Neuronal stem cell (in vitro differentiated cells): ENCODE results near the gene SBNO2.

ENCODE experiments used
- DNase-seq: peaks from one replicate; pipeline ENCODE4 v3.0.0-alpha.2; 2013; ENCODE audit warnings: low spot score
- H2AFZ ChIP-seq: one replicate; pipeline ENCODE4 v1.6.1; 2013; ENCODE audit warnings: mild to moderate bottlenecking, low read length, inconsistent platforms
- H2AK5ac ChIP-seq: 2 replicates; pipeline ENCODE4 v1.6.1; 2013; ENCODE audit warnings: low read depth, mild to moderate bottlenecking, inconsistent platforms, low read length, moderate library complexity, mixed read lengths
- H2BK120ac ChIP-seq: 2 replicates; pipeline ENCODE4 v1.6.1; 2013; ENCODE audit warnings: low read depth, mild to moderate bottlenecking, inconsistent platforms, low read length, moderate library complexity, mixed read lengths
- H2BK12ac ChIP-seq: one replicate; pipeline ENCODE4 v1.6.1; 2013; ENCODE audit warnings: low read length, inconsistent platforms
- H2BK15ac ChIP-seq: 2 replicates; pipeline ENCODE4 v1.6.1; 2013; ENCODE audit warnings: mild to moderate bottlenecking, low read length, inconsistent platforms, mixed read lengths
- H2BK5ac ChIP-seq: one replicate; pipeline ENCODE4 v1.6.1; 2013; ENCODE audit warnings: inconsistent platforms, mild to moderate bottlenecking, low read length, moderate library complexity
- H3K14ac ChIP-seq: one replicate; pipeline ENCODE4 v1.6.1; 2013; ENCODE audit warnings: low read length, inconsistent platforms
- H3K18ac ChIP-seq: 2 replicates; pipeline ENCODE4 v1.6.1; 2013; ENCODE audit warnings: low read length, inconsistent platforms
- H3K23ac ChIP-seq: 2 replicates; pipeline ENCODE4 v1.6.1; 2013; ENCODE audit warnings: low read depth, mild to moderate bottlenecking, mixed read lengths, low read length, inconsistent platforms; ENCODE audit not compliant: poor library complexity
- H3K27ac ChIP-seq: replicated peaks from 3 replicates; pipeline ENCODE4 v1.5.1; 2013; ENCODE audit warnings: low read length, inconsistent platforms
- H3K27me3 ChIP-seq, 3 experiments: 2 replicates each; pipeline ENCODE4 v1.6.1; 2013; ENCODE audit warnings: low read length in 3 of 3, mild to moderate bottlenecking in 2 of 3, inconsistent platforms in 1 of 3, low read depth in 1 of 3, mixed read lengths in 1 of 3, moderate library complexity in 1 of 3; ENCODE audit not compliant: control insufficient read depth in 3 of 3, insufficient read depth in 3 of 3
- H3K36me3 ChIP-seq, 2 donors: replicated peaks in 1 of 2; 2 replicates each; pipeline ENCODE4 v1.6.1; 2013; ENCODE audit warnings: low read length in 2 of 2; ENCODE audit not compliant: control insufficient read depth in 2 of 2, insufficient read depth in 2 of 2
- H3K4ac ChIP-seq: 2 replicates; pipeline ENCODE4 v1.6.1; 2013; ENCODE audit warnings: inconsistent platforms, mild to moderate bottlenecking, low read length, moderate library complexity
- H3K4me1 ChIP-seq, 2 donors: 1 replicate in 1 of 2; 2 replicates in 1 of 2; pipeline ENCODE4 v1.6.1; 2013; ENCODE audit warnings: low read length in 2 of 2, low read depth in 1 of 2; ENCODE audit not compliant: control insufficient read depth in 2 of 2, insufficient read depth in 1 of 2
- H3K4me2 ChIP-seq: one replicate; pipeline ENCODE4 v1.6.1; 2013; ENCODE audit warnings: mild to moderate bottlenecking, low read length, inconsistent platforms; ENCODE audit not compliant: insufficient read depth, poor library complexity, severe bottlenecking
- H3K4me3 ChIP-seq, 2 donors: 2 replicates each; pipeline ENCODE4 v1.5.1; 2013; ENCODE audit warnings: low read length in 2 of 2, mild to moderate bottlenecking in 2 of 2, inconsistent platforms in 1 of 2, moderate library complexity in 1 of 2
- H3K79me1 ChIP-seq: one replicate; pipeline ENCODE4 v1.6.1; 2013; ENCODE audit warnings: low read depth, mild to moderate bottlenecking, inconsistent platforms, low read length, moderate library complexity
- H3K9ac ChIP-seq: one replicate; pipeline ENCODE4 v1.6.1; 2013; ENCODE audit warnings: mild to moderate bottlenecking, low read depth, low read length, inconsistent platforms; ENCODE audit not compliant: poor library complexity
- H3K9me3 ChIP-seq, 2 donors: replicated peaks in 1 of 2; 2 replicates each; pipeline versions ENCODE3 to v1.6.1; 2013; ENCODE audit warnings: low read length in 2 of 2, mild to moderate bottlenecking in 2 of 2, inconsistent platforms in 1 of 2, low read depth in 1 of 2, mixed read lengths in 1 of 2, moderate library complexity in 1 of 2; ENCODE audit not compliant: control insufficient read depth in 2 of 2, insufficient read depth in 1 of 2
- H4K8ac ChIP-seq: one replicate; pipeline ENCODE4 v1.6.1; 2013; ENCODE audit warnings: low read depth, mild to moderate bottlenecking, inconsistent platforms, low read length, moderate library complexity
- H4K91ac ChIP-seq: one replicate; pipeline ENCODE4 v1.6.1; 2013; ENCODE audit warnings: low read length, low read depth, mild to moderate bottlenecking, inconsistent platforms; ENCODE audit not compliant: poor library complexity
- WGBS, 2 donors: extraction: QIAGEN DNeasy Blood & Tissue Kit; methylation state at CpG; one replicate each; pipeline ENCODE4 v1.1.7; 2013; ENCODE audit warnings: missing lambda C conversion rate in 2 of 2, mixed read lengths in 1 of 2; ENCODE audit not compliant: insufficient read length in 2 of 2, insufficient replicate concordance in 1 of 2; ENCODE audit errors: extremely low coverage in 2 of 2; 5-methylcytosine and 5-hydroxymethylcytosine counted together

Gene SBNO2

DNA sequence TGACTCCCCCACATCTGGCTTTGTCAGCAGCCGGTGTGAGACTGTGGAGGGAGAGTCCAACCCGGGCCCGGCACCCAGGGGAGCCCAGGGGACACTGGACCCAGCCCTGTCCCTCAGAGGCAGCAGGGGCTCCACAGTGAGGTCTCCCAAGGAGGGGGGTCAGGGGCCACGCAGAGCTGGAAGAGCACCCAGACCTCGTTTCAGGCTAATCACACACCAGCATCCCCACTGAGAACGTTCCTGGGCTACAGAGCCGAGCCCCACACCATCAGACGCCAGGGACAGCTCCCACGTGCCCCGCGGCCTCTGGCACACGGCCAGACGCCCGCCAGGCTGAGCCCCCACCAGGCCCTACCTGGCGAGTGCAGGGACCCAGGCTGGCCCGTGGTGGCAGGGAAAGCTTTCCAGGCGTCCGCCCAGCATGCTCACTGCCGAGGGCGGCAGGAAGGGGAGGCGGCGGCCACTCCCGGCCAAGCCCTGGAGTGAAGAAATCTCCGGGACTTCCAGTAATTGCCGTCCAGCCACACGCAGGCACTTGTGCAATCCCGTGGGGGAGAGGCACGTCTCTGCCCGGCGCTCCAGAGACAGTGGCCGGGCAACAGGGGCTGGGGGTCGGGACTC is 19.2 kb downstream of the SBNO2 start:
- no peak for DNase-seq
- H3K18ac ChIP-seq = peak overlapping the region; percentile 28

GRCh38 chr19:1153891-1154730 is 20.0 kb downstream of the SBNO2 start:
- Histone ChIP-seq H2BK15ac (no peak overlapping the region), H3K4me2 (no peak overlapping the region), H3K4me1 (peaks cover 0 to 4% of the 10 kb centered on the region in 2 donors), H2BK12ac (no peak overlapping the region), H3K9ac (no peak overlapping the region), H2BK120ac (no peak overlapping the region), H3K4ac (no peak overlapping the region), H3K27me3 (peaks cover 0 to 2% (median 0%) of the 10 kb centered on the region in 3 experiments), H3K27ac (no peak overlapping the region), H3K79me1 (peaks cover 16% of the 10 kb centered on the region), H3K14ac (peak overlapping the region; percentile 21), H3K4me3 (no peak overlapping the region), H3K23ac (no peak overlapping the region), H3K9me3 (no peaks in the 10 kb centered on the region), H4K8ac (no peak overlapping the region), H2AK5ac (peak overlapping the region; percentile 56), H3K36me3 (peaks cover 2 to 8% of the 10 kb centered on the region in 2 donors), H3K18ac (no peak overlapping the region), H4K91ac (no peak overlapping the region), H2BK5ac (no peak overlapping the region), H2AFZ (no peak overlapping the region)
- no CpG with 5 or more reads among the region's 58 CpGs for WGBS, 2 donors
- no peak for DNase-seq

More for the DNA sequence above, 19.2 kb downstream of the SBNO2 start:
- Histone ChIP-seq H3K79me1 (peaks cover 14% of the 10 kb centered on the region), H3K23ac (no peak overlapping the region), H2AFZ (no peak overlapping the region), H3K4me2 (no peak overlapping the region), H2BK120ac (no peak overlapping the region), H3K14ac (peak overlapping the region; percentile 21), H4K91ac (no peak overlapping the region), H2BK12ac (no peak overlapping the region), H3K4me1 (peaks cover 0 to 4% of the 10 kb centered on the region in 2 donors), H3K27me3 (peaks cover 0 to 2% (median 0%) of the 10 kb centered on the region in 3 experiments), H3K9ac (no peak overlapping the region), H2BK5ac (no peak overlapping the region), H3K27ac (no peak overlapping the region), H3K36me3 (peaks cover 0 to 8% of the 10 kb centered on the region in 2 donors), H2AK5ac (no peak overlapping the region), H3K4me3 (no peak overlapping the region), H2BK15ac (no peak overlapping the region), H3K4ac (no peak overlapping the region), H3K9me3 (no peaks in the 10 kb centered on the region), H4K8ac (no peak overlapping the region)
- no CpG with 5 or more reads among the region's 32 CpGs for WGBS, 2 donors

- H4K8ac ChIP-seq = no peak overlapping the region
- H3K14ac ChIP-seq = no peak overlapping the region
- H3K9ac ChIP-seq = no peak overlapping the region
- H2BK15ac ChIP-seq = no peak overlapping the region
- H3K4ac ChIP-seq = no peak overlapping the region
- peaks cover 2 to 9% of the 10 kb centered on the region in 2 donors for H3K36me3 ChIP-seq
- peaks cover 17% of the 10 kb centered on the region for H3K79me1 ChIP-seq
- H3K27ac ChIP-seq = no peak overlapping the region
- no peak overlapping the region for H2BK120ac ChIP-seq
- WGBS, 2 donors = no CpG with 5 or more reads among the region's 35 CpGs
- no peaks in the 10 kb centered on the region for H3K9me3 ChIP-seq
- H3K4me3 ChIP-seq = no peak overlapping the region
- no peak overlapping the region for H2BK5ac ChIP-seq
- H3K27me3 ChIP-seq = peaks cover 0 to 2% (median 0%) of the 10 kb centered on the region in 3 experiments
- H2BK12ac ChIP-seq = no peak overlapping the region
- peaks cover 0 to 7% of the 10 kb centered on the region in 2 donors for H3K4me1 ChIP-seq
- H3K18ac ChIP-seq = no peak overlapping the region
- no peak overlapping the region for H2AK5ac ChIP-seq
- H4K91ac ChIP-seq = no peak overlapping the region
- no peak overlapping the region for H3K4me2 ChIP-seq
- H2AFZ ChIP-seq = no peak overlapping the region
- DNase-seq = no peak
- H3K23ac ChIP-seq = no peak overlapping the region
These were observed 22.0 kb downstream of the SBNO2 start for GRCh38 chr19:1151917-1152587.
